Activated CD4-positive, alpha-beta T cell treated with anti-CD3 and anti-CD28 coated beads, Interleukin-10, Interleukin-2, amounts not matched to agents 100 ng/mL and 50 ng/mL, durations not matched to agents 16 hours and 8 hours (primary cell): Measurements from ENCODE around the gene HCRTR1.

ENCODE experiments used
- DNase-seq: peaks from one replicate; pipeline ENCODE4 v3.0.0-alpha.2; 2020

Gene HCRTR1

DNA sequence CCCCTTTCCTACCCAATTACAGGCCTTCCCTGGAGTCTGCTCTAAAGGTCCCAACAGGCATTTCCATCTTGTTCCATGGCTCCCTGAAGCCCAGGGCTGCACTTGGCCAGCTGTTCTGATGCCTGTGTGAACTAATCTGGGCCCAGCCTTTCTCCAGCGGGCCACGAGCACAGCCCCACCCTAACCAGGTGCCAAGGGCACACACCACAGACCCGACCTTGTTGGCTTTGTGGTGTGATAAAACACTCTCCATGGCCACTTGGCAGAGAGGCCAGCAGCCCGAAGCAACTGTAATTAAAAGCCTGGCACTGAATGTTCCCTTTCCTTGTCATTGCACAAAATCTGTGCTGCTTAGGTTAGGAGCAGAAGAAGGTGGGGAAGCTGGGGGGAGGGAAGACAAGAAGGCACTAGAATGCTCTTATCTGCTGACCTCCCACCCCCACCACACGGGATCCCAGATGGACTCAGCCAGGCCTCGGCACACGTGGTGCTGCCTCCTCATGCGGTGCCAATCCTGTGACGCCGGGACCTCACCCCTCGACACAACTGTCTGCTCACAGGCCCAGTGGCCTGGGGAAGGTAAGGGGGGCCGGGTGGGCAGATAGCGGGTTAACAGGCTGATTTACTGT is 9.9 kb downstream of the HCRTR1 start:
- DNase-seq = no peak

DNA sequence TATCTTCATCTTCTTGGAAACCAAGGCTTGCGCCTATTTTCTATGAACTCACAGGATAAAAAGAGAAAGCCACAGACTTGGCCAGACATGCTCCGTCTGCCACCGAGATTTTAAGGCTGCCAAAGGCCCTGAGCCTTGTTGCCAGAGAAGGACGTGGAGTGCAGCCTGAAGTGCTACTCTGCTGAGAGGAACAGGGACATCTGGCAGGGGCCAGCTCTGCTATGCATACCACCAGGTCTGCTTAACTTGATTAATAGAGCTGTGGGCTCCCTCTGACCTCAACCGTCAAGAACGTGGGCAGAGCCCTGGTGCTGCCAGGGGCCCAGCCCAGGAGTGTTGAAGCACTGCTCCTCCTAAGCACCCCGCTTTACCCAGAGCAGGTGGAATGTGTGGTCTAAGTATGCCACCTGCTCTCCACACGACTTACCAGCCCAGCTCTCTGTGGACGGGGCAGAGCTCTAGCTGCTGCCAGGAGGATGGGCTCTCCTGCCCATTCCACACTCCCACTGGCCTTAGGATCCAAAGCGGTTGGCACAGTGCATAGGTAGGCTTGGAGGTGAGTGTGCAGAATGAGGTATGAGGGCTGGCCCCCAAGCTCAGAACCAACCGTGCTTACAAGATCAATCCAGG is 10.6 kb downstream of the HCRTR1 start:
- no peak for DNase-seq

GRCh38 chr1:31628931-31629556 is 11.6 kb downstream of the HCRTR1 start:
- no peak for DNase-seq

- no peak for DNase-seq
Observed at GRCh38 chr1:31632649-31633048, 15.2 kb downstream of the HCRTR1 start.

- DNase-seq = peak; percentile 40
Observed at GRCh38 chr1:31633117-31633516, 15.6 kb downstream of the HCRTR1 start.

DNA sequence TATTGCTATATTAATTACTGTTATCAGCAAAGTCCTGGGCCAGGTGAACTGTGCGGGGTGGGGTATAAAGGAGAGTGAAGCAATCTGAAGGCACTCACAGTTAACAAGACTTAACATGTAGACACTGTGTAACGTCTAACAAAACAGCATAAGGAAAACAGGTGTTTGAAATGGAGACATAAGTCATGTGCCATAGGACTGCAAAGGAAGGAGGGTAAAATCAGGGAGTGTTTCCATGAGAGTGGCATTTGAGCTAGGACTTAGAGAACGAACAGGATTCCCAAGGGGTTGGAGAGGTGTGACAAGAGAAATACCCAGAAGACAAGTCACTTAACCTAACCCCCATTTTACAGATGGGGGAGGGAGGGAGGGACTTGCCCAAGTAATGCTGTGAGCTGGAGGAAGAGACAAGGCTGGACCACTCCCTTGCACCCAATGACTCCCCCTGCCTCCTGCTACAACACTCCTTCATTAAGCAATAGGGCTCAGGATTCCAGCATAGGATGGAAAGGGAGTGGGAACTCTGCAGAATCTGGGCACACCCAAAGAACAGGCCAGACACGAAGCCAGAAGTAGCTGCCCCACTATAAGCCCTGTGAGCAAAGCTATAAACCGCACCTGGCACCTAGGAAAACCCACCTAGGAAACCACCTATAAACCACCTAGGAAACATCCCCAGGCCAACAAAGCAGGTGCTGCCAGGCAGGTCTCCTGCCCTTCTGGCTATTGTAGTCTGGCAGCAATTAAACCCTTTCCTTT is 20.6 kb downstream of the HCRTR1 start:
- no peak for DNase-seq

- DNase-seq = no peak
Observed at GRCh38 chr1:31639543-31639942, 22.1 kb downstream of the HCRTR1 start.

GRCh38 chr1:31640179-31640578 is 22.7 kb downstream of the HCRTR1 start:
- DNase-seq = no peak

DNA sequence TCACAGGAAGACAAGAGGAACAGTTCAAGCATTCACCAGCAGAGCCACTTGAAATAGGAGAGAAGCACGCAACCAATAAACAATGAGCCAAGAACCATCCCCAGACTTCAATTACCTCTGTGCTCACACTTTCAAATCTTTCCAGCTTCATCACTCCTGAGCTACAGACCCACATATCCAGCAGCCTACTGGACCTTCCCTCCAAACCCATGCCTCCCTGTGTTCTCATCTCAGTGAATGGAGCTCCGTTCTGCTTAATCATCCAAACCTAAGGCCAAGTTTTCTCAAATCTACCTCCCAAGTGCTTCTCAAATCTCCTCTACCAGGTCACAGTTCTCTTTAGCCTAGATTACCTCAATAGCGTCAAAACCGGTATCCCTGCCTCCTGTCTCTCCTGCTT is 23.5 kb downstream of the HCRTR1 start:
- no peak for DNase-seq

GRCh38 chr1:31642366-31642765 is 24.9 kb downstream of the HCRTR1 start:
- no peak for DNase-seq

DNA sequence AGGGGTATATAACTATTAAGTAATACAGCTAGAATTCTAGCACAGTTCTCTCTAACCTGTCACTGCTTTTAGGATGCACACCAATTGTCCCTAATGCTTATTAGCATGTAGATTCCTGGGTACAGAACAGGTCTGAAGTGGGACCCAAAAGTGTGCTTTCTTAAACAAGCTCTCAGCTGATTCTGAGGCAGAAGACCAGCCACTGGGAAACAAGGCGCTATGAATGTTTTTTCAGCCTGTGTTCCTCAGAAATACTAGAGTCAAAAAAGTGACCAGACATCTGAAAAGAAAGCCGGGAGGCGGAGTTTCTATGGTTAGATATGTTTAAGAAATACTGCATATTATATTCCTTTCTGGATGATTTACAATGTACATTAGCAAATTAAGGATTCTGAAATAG is 25.4 kb downstream of the HCRTR1 start:
- no peak for DNase-seq

GRCh38 chr1:31643976-31644559 is 26.6 kb downstream of the HCRTR1 start:
- no peak for DNase-seq

DNA sequence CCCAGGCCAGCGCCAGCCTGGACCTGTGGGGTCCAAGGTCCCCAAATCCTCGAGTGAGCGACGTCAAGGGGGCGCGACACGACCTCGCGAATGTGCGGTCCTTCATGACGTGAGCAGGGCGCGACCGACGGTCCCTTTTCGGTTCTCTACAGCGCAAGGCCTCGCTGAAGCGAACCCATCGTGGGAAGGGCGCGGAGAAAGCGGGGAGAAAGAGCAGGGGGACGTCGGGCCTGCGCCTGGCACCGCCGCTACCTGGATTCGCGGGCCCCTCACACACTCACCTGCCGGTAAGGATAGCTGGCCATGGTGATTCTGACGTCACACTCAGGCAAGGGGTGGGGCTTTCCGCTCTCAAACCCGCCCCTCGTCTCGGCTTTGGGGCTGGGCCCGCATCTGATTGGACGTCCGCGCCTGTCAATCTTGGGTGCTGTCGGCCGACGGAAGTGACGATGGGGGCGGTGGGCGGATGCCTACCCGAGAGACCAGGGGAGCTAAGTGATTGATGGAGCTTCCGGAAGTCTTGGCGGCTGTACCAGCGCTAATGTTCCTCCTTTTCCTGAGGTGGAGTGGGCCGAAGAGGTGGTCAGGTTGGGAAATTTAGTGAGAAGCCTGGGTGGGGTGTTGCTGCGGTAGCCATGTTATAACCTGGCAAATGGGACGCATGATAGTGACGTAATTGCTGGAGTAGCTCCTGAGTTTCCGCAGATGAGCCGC is 27.2 kb downstream of the HCRTR1 start, which contains the start of gene PEF1:
TSS of gene PEF1 (minus strand) at position 317 of the 714 bp plus-strand sequence. CDS start at position 305, 12 bp downstream.
- peak; percentile 99 for DNase-seq

DNA sequence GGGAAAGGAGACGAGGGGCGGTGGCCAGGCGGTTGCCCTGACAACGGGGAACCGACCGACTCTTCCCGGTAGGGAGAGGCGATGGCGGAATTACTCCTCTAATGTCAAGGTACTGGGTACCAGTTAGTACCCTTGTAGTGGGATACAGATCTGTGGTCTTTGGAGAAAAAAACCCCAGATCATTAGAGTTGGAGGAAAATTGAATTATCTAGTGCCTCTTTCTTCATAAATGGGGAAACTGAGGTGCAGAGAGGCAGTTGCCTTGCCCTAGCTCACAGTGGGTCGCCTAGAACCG is 27.7 kb downstream of the HCRTR1 start:
- DNase-seq = no peak

- no peak for DNase-seq
Observed at GRCh38 chr1:31646259-31646960, 28.9 kb downstream of the HCRTR1 start.

- DNase-seq = no peak
Observed at GRCh38 chr1:31647106-31647505, 29.6 kb downstream of the HCRTR1 start.

DNA sequence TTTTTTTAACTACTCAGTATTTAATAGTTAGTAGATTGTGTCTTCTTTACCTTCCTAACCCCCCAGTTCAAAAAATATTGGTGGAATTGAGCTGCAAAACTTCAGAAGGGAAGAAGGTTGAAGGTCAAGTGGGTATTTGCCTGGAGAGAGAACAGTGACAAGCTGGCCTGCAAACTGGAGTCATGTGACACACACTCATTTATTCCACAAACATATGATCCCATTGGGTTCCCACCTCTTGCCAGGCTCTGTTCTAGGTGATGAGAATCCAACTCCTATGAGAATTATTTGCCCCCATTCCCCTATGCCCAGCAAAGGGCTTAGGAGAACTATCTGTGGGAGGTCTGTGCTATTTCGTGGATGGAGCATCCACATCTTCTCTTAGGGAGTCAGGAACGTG is 30.7 kb downstream of the HCRTR1 start:
- no peak for DNase-seq

GRCh38 chr1:31648641-31649357 is 31.3 kb downstream of the HCRTR1 start:
- DNase-seq = no peak

DNA sequence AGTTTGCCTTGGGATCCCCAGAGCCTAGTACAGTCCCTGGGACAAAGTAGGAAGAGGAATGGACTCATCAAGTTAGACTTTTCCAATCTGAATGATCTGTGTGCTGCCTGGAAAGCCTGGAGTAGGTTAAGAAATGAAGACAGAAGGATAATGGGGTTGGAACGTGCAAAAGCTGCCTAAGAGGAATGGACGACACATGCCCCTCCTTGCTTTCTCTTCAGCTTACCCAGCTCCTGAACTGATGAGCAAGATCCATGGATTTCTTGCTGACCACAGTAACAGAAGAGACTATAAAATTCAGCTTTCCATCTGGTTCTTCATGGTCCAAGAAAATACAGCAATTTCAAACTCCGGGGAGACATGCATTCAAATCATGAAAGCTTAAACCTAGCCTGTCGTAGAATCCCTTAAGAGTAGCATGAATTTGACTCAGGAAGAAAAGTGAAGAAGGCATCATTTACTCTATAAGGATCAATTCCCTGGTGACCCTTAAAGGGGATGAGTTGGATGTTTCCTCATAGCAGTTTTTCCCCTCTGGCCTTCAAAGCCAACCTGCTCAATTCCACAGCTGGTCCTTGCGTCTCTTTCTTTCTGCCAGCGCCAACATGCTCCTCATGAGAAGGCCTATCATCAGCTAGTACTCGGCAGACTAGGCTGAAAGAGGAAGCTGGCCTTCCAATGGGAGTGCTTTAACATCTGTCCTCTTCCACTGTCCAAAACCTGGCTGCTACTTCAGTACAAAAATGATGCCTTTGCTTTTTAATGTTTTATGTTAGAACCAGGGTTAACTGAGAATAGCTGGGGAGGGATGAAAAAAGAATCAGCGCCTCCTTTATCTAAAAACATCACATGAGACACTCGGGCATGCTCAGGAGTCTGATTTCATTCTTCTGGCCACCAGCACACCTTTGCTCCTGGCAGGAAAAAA is 32.9 kb downstream of the HCRTR1 start:
- DNase-seq = no peak

DNA sequence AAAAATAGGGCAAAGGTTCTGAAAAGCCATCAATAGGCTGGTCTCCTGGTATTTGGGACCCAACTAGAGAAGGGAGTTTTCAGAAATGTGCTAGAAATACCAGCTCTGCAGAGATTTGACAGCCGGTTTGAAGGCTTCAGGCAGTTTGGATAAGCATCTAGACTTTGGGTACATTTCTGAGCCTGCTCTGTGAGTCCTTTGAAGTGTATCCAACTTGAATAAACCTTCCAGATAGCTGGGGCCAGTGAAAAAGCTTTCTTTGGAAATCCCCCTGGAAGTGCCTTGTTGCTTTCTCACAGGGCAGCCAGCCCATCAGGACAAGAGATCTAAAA is 33.6 kb downstream of the HCRTR1 start:
- DNase-seq = no peak
